Effector CD8-positive, alpha-beta T cell (primary cell): ENCODE data around the gene ADPRH.
"Not testable (repeated sequence)": the region's sequence is repeated elsewhere in the genome, so short reads cannot be mapped to it uniquely, and the experiment has no call there.

Experiments used
- DNase-seq: peaks from one replicate; lab custom pipeline; 2025; lab: John Stamatoyannopoulos, UW

Gene ADPRH

GRCh38 chr3:119559441-119559963, 19.8 kb upstream of the ADPRH start, which contains the start of gene CD80:
Gene CD80 (minus strand): TSS chr3:119559614. CDS start chr3:119557728, 1,886 bp downstream.
- no peak for DNase-seq

- no peak for DNase-seq
These were observed 19.1 kb upstream of the ADPRH start for GRCh38 chr3:119560160-119560559.

GRCh38 chr3:119562307-119562961, 16.9 kb upstream of the ADPRH start:
- no peak for DNase-seq

GRCh38 chr3:119563334-119563733, 16.0 kb upstream of the ADPRH start:
- DNase-seq: not testable (repeated sequence)

- no peak for DNase-seq
These were observed 10.1 kb upstream of the ADPRH start for GRCh38 chr3:119569156-119569555.

- no peak for DNase-seq
These were observed 9.1 kb upstream of the ADPRH start for GRCh38 chr3:119570229-119570628.

- no peak for DNase-seq
These were observed 8.1 kb upstream of the ADPRH start for GRCh38 chr3:119571230-119571629.

- no peak for DNase-seq
These were observed 7.6 kb upstream of the ADPRH start for GRCh38 chr3:119571688-119572087.

GRCh38 chr3:119575507-119575906, 3.8 kb upstream of the ADPRH start:
- no peak for DNase-seq

- DNase-seq: no peak
These were observed 922 bp downstream of the ADPRH start for GRCh38 chr3:119580067-119580760.

- no peak for DNase-seq
These were observed 2.9 kb downstream of the ADPRH start for GRCh38 chr3:119582178-119582577.

GRCh38 chr3:119585208-119585607, 5.9 kb downstream of the ADPRH start:
- no peak for DNase-seq

GRCh38 chr3:119585856-119586570, 6.7 kb downstream of the ADPRH start:
- no peak for DNase-seq

GRCh38 chr3:119586733-119587172, 7.5 kb downstream of the ADPRH start:
- DNase-seq: no peak

- no peak for DNase-seq
These were observed 8.8 kb downstream of the ADPRH start for GRCh38 chr3:119588112-119588511.

- DNase-seq: no peak
These were observed 9.9 kb downstream of the ADPRH start for GRCh38 chr3:119589102-119589773.

GRCh38 chr3:119590706-119591105, 11.4 kb downstream of the ADPRH start:
- no peak for DNase-seq

- DNase-seq: no peak
These were observed 13.6 kb downstream of the ADPRH start for GRCh38 chr3:119592861-119593260.

- DNase-seq: no peak
These were observed 14.8 kb downstream of the ADPRH start for GRCh38 chr3:119594066-119594465.

GRCh38 chr3:119594929-119595328, 15.6 kb downstream of the ADPRH start:
- not testable (repeated sequence) for DNase-seq

GRCh38 chr3:119595639-119596334, 16.5 kb downstream of the ADPRH start:
- no peak for DNase-seq
